GM18870 (cell line): ENCODE results near the gene COG5.

ENCODE experiments used
- ATAC-seq: cut with Tn5 transposase; IDR thresholded peaks from one replicate; pipeline ENCODE4 v1.9.1; 2021; ENCODE audit warnings: moderate library complexity; ENCODE audit not compliant: unreplicated experiment

The COG5 gene

DNA sequence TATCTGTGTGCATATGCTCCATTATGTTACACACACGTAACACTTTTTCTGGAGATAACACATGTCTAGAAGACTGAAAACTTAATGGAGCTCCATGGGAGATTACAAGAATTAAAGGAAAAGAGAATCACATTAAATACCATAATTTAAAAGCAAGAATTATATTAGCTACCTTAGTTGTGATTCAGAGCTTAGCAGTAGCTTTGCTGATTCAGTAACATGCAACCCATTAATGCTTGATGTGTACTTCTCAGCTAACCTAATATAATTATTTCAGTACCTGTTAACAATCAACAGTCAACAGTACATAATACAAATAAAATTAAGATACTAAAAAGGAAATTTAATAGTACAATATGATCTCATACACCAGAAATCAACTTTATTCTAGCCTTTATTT lies 167.6 kb downstream of the COG5 start:
- no peak for ATAC-seq

- ATAC-seq = no peak
Measured at GRCh38 chr7:107394831-107395230, 168.9 kb downstream of the COG5 start.

DNA sequence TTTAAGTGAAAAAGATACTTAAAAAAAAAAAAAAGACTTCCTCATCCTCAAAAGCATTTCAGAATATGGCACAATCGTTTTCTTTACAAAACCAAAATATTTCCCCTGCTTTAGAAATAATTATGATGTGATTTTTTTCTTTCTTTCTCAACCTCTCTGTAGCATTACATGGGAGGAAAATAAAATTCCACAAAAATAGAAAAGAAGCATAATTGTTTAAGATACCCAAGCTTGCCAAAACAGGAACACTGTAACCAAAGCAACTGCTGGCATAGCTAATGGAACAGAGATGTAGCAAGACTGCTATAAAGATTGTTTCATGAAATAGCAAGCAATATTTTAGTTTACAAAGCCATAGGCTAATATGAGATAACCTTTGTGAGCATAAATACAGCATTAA lies 169.4 kb downstream of the COG5 start:
- ATAC-seq = no peak

- ATAC-seq = no peak
Measured at GRCh38 chr7:107392830-107393229, 170.9 kb downstream of the COG5 start.

DNA sequence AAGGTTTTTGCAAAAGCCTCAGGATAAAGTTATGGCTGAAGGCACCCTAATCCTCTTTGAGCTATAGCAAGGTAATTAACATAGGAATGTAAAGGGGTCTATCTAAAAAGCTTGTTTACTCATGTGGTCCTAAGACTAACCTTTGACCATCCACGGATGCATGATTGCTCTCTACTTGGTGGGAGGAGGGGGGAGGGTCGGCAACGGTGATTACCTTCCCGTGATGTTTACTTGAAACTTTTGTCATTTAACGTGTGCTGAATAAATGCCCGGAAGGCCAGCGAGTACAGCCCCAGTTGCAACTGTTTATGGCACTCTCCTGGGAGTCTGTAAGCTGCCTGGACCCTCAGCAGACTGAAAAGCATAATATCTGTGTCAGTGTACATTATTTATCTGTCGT lies 172.8 kb downstream of the COG5 start:
- no peak for ATAC-seq

DNA sequence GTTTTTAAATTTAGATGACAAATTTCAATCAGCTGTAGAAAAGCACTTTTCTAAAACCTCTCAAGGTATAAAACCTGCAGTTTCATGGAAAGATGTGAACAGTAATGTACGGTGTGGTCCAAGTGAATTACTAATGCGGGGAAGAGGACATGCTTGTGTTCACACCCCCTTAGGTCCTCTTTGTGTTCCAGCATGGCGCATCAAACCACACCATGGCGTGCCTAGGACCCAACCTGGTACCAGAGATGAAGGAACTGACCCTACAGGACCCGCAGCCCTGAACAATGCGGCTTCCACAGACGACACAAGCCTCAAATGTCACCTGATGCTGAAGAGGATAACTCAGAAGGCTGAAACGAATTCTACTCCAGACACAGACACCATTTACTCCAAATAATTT lies 175.1 kb downstream of the COG5 start:
- ATAC-seq = no peak

DNA sequence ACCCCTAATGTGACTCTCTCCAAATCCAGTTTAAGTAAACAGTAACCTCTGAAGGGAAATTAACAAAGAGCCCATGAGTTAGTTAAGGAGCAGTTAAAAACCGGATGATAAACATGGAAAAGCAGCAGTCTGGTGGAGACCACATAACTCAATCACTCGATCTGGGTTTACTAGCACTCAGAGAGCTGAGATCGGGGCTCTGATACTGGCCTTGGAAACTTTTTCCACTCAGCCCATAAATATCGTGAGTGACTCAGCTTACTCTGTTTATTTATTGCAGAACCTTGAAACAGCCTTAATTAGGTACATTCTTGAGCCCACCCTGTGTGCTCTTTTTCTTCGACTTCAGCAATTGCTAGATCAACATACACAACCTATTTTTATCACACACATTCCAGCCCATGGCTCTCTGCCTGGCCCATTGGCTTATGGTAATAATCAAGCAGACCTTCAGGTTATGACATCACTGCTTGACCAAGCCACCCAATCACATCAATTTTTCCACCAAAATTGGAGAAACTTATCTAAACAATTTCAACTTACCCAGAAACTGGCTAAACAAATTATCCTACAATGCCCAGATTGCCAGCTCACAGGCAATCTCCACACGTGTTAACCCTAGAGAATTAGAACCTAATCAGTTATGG lies 176.0 kb downstream of the COG5 start:
- no peak for ATAC-seq

DNA sequence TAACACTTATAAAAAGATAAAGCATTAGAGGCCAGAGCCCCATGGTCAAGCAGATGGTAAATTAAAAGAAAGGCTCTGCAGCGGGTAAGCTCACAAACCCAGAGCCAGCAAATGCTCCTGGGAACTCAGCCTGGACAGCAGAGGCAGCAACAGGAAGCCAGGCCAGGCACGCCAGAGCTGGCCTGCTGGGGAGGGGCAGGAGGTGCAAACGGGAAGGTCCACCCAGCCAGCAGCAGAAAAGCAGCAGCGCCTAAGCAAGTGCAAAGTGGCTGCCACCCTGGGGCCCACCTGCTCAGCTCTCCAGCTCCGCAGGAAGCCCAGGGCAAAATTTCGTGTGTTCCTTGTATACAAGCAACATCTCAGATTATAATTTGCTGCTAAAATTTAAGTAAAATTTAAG lies 176.6 kb downstream of the COG5 start:
- ATAC-seq = no peak

DNA sequence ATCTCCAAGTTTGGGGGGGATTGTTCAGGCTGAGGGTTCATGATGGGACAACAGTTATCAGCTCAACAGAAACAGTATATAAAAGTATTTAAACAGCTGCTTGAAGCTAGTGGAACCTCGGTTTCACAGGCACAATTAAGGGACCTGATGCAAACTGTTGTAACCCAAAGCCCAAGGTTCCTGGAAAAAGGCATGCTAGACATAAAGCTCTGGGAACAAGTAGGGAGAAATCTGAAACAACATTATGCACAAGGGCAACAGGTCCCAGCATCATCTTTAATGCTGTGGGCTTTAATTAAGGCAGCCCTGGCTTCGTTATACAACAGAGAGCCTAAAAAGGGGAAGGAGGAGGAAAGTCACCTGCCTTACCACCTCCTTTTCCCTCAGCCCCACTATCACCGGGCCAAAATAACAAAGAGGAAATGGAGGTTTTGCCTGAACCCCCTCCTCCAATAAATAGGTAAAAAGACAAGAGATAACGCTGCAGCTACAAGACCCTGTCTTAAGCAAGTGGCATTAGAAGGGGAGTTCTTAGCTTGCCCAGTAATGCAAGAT lies 177.1 kb downstream of the COG5 start:
- no peak for ATAC-seq

- ATAC-seq = no peak
Measured at GRCh38 chr7:107384025-107384424, 179.7 kb downstream of the COG5 start.

DNA sequence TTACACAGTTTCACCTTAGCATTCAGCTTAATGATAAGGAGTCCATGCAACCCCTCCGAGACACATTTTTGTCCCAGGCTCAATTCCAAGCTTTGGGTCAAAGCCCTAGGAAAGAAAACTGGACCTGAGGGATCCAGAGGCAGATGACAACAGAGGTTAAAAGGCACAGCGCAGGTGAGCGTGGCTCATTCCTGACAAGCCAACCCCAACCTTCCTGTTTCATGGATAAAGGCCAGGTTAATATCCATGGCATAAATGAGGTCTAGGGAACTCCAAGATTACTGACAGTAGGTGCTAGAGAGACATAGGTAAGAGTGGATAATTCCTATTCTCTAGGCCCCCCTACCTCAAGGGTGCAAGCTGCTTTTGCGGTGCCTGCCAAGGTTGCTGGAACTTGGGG lies 180.5 kb downstream of the COG5 start:
- ATAC-seq = no peak

DNA sequence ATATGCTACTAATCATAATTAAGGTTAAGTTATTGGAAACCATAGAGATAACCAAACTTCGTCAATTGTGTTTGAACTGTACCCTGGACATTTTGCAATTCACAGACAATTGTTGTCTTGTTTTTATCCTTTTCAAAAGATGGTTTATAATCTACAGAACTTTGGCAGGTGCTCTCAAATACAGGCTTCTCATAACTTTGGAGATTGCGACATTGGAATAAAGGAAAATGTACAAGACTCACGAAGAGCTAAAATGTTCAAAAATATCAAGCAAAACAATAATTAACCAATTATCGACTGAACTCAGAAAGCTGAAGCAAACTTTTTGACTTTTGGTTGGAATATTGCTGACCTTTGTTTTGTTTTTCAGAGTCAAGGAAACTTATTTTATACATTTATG lies 182.3 kb downstream of the COG5 start:
- ATAC-seq = no peak

DNA sequence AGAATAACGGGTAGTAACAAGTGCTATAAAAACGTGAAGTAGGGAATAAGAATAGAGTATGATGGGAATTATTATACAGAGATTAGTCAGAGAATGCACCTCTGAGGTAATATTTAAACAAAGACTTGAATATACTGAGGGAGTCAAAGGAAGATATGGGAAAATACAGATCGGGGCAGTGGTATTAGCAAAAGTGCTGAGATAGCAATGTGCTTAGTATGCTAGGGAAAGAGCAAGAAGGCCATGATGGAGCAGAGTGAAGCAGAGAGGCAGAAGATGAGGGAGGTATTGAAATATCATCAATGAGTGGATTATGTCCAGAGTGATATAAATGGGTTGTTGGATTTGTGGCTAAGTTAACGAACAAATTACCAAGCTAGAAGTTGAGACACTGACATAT lies 190.4 kb downstream of the COG5 start:
- ATAC-seq = no peak

- ATAC-seq = no peak
Measured at GRCh38 chr7:107372298-107372697, 191.4 kb downstream of the COG5 start.

DNA sequence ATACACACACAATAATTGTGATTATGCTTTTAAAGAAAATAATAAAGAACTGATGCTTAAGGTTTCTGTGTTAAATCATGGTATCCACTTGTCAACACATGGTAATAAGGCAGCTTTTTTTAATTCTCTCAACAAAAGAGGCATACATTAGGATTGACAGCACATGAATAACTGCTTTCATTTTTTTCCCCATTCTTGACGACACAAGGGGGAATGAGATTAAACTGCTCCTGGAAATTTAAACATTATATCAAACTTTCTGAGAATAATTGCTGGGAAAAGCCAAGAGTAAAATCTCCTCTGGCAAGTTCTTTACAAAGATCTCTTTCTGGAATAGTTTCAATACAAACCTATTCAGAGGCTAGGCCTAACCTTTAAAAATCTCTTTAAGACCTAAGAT lies 192.9 kb downstream of the COG5 start:
- no peak for ATAC-seq

DNA sequence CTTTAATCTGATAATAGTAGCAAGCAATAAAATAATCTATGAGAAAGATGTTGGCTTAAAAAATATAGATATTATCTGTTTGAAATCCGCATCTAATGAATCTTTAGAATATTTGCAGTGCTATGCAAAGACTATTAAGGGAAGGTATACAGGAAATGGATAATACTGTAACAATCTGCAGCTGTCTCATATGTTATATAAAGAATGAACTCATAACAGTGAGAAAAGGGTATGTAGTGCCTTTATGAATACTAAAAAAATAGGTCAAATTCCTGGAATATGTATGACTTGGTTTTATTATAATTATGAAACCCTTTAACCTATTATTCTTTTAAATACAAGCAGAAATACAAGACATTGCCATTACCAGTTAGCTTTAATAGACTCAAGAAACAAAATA lies 198.9 kb downstream of the COG5 start:
- no peak for ATAC-seq

- no peak for ATAC-seq
Measured at GRCh38 chr7:107359520-107360316, 204.0 kb downstream of the COG5 start.

DNA sequence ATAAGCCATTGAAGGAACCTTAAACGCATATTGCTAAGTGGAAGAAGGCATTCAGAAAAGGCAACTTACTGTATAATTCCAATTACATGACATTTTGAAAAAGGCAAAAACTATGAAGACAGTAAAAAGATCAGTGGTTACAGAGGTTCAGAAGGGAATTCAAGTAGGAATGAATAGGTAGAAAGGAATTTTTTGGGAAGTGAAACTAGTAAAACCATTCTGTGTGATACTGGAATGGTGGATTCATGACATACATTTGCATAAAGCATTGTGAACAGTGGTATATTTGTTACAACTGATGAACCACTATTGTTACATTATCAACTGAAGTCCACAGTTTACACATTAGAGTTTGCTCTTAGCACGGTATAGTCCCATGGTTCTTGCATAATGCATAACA lies 208.1 kb downstream of the COG5 start:
- ATAC-seq = no peak

- ATAC-seq = no peak
Measured at GRCh38 chr7:107354640-107355039, 209.1 kb downstream of the COG5 start.

DNA sequence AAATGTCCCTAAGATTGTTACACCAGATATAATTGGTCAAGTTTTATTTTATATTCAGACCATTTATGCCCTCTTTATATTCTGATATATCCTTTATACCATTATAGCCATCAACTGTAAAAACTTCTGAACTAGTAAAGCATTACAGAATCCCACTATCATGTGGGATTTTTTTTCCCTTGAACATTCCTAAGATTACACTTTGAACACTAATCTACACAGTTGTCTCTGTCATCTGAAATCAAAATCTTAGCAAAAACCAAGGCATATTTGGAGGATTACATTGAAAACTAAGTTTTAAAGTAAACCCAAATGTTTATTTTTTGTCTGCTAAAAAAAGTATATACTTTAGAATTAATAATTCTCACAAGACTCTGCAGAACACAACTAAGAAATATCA lies 210.0 kb downstream of the COG5 start:
- no peak for ATAC-seq

DNA sequence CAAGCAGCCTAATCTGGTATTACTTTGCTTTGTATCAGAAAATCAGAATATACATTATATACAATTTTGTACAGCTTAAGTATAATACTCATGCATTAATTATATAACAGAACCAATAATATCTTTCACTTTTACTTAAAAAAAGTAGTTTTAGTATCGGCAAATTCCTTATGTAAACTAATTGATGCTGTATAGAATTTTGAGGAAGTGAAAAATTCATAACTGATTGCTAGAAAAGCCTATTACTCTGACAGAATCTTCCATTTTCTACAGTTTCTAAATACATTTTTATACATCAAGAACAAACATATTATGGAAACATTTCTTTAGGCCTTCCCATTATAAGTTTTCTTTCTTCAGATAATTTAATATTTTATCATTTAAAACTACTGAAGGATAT lies 217.8 kb downstream of the COG5 start:
- no peak for ATAC-seq

DNA sequence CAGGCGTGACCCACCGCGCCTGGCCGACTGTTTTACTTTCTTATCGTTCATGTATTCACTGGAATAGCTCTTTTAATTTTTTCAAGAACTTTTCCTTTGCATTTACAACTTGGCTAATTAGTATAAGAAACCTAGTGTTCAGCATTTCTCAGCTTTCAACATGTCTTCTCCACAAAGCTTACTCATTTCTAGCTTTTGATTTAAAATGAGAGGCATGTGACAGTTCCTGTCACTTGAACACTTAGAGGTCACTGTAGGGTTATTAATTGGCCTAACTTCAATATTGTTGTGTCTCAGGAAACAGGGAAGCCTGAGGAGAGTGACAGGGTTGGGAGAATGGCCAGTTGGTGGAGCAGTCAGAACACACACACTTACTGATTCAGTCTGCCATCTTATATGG lies 218.9 kb downstream of the COG5 start:
- ATAC-seq = no peak
